ENCODE data around the gene IRF2BP2. TPM values are rescaled to one million over a fixed set of nuclear protein-coding genes. Genes with fewer than 3 reads are reported as not detected.

IRF2BP2 gene
- total RNA-seq, 1 donor from 2014 or later, result 126 TPM

DNA sequence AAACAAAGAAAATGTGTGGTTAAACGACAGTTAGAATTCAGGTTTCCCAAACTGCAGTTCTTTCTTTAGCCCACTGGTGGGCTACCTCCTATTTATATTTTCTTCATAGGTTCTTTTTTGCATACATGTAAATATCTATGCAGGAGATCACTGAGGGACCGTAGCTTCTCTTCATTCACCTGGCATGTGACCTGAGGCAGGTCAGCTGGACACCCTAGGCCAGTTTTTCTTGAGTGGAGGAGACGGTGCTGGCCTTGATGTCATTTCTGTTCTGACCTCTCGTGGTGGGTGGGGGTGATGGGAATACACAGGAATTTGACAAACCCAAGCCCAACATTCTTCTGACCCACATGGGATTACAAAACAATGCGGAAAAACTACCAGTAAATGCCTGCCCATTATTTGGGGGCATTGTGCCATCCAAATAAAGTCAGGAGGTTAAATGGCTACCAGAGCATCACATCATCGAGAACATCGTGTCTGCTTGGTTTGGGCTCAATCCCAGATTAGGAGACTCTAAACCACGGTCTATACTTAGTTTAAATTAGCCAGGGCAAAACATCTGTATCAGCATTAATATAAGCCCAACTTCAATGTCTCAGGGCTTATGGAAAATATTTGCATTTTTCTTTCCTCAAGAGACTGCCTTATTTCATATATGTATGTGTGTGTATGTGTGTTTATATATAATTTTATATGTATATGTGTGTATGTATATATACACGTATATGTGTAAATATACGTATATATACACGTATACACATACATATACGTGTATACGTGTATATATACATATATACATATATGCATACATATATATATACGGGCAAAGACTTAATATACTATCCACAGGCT is 7.4 kb upstream of the IRF2BP2 start:
- intact Hi-C loops (cut with micrococcal nuclease), result no loop called here
- DNase-seq, result no peak
- Histone ChIP-seq H3K27me3 (ENCODE audit: low read depth) (no peaks in the 10 kb centered on the region), H3K4me3 (no peak overlapping the region), H3K27ac (replicated peaks) (peak overlapping the region; percentile 1), H3K4me1 (peaks cover 48% of the 10 kb centered on the region), H3K36me3 (no peaks in the 10 kb centered on the region), H3K9me3 (replicated peaks) (no peaks in the 10 kb centered on the region)
- TF ChIP-seq, protein P1, sequence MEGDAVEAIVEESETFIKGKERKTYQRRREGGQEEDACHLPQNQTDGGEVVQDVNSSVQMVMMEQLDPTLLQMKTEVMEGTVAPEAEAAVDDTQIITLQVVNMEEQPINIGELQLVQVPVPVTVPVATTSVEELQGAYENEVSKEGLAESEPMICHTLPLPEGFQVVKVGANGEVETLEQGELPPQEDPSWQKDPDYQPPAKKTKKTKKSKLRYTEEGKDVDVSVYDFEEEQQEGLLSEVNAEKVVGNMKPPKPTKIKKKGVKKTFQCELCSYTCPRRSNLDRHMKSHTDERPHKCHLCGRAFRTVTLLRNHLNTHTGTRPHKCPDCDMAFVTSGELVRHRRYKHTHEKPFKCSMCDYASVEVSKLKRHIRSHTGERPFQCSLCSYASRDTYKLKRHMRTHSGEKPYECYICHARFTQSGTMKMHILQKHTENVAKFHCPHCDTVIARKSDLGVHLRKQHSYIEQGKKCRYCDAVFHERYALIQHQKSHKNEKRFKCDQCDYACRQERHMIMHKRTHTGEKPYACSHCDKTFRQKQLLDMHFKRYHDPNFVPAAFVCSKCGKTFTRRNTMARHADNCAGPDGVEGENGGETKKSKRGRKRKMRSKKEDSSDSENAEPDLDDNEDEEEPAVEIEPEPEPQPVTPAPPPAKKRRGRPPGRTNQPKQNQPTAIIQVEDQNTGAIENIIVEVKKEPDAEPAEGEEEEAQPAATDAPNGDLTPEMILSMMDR (IDR thresholded peaks at IDR 0.05; ENCODE audit: borderline replicate concordance), result no peak

DNA sequence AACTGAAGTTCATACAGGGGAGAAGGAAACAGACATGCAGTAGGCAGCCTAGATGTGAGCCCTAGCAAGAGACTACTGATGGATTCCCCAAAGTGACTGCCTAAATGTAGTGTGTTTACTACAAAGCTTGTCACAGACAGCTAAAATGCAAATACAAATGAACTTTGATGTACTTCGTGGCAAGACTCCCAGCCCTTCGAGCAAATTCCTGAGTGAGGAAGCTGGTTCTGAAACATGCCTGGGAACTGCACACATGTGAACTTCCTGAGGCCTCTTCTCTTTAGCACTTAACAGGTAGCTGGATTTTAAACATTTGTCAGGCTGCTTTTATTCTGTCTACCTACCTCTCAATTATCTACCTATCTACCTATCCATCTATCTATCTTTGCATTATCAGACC is 6.7 kb upstream of the IRF2BP2 start:
- Histone ChIP-seq H3K36me3 (no peaks in the 10 kb centered on the region), H3K9me3 (replicated peaks) (no peaks in the 10 kb centered on the region), H3K27me3 (ENCODE audit: low read depth) (no peaks in the 10 kb centered on the region), H3K4me3 (no peak overlapping the region), H3K4me1 (peaks cover 53% of the 10 kb centered on the region), H3K27ac (replicated peaks) (no peak overlapping the region)
- DNase-seq, result no peak
- intact Hi-C loops (cut with micrococcal nuclease), result no loop called here
- TF ChIP-seq, protein P1 (IDR thresholded peaks at IDR 0.05; ENCODE audit: borderline replicate concordance), result no peak

DNA sequence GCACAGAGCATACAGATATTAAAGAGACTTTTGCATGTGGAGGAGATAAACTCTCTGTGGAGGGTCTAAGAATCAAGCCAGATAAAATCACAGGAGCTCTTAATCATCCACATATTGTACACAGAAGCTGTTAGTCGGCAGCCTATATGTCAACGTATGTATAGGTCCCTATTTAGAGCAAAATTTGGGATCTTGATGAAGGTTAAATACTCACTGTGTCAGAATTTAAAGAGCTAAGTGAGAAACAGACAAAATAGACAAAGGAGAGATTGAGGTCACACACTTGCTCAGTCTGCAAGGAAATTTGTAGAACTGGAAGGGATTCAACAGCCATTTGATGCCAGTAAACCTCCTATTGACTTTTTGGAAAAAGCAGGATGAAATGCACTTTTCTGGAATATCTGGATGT is 4.1 kb upstream of the IRF2BP2 start:
- TF ChIP-seq, protein P1 (IDR thresholded peaks at IDR 0.05; ENCODE audit: borderline replicate concordance), result no peak
- Histone ChIP-seq H3K27me3 (ENCODE audit: low read depth) (no peaks in the 10 kb centered on the region), H3K27ac (replicated peaks) (peak overlapping the region; percentile 100), H3K9me3 (replicated peaks) (no peaks in the 10 kb centered on the region), H3K4me1 (peaks cover 59% of the 10 kb centered on the region), H3K36me3 (peaks cover under 1% of the 10 kb centered on the region), H3K4me3 (no peak overlapping the region)
- DNase-seq, result no peak
- intact Hi-C loops (cut with micrococcal nuclease), result no loop called here

DNA sequence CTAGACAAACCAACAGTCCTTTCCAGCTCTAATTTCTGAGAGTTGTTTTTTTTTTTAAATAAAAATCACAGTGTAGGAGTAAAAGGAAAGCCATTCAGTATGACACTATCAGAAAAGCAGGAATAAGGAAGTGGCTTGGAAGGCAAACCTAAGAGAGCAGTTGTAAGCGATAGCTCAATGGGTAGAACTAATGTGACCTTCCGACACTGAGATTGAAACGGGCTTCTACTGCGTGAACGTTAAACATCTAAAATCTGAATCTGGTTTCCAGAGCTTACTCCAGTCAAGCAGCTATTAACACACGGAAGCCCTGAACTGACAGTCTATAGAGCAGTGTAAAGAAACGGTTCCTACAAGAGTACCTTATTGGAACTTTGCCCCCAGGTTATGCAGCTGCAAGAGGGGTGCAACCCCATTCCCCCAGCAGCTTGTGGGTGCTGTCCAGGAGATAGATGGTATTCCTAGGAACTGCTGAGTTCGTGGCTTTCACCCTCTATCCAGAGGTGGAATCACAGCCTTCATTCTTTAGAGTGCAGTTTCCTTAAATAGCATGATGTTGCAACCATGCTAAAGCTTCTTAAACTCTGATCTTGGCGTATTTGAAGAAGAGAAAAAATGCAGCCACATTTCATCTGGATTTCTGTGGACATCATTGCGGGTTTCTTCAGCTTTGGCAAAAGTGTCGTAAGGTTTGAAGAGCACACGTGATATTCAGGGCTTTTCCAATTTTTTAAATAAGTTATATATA is 3.3 kb upstream of the IRF2BP2 start:
- Histone ChIP-seq H3K4me1 (peaks cover 63% of the 10 kb centered on the region), H3K36me3 (peaks cover 8% of the 10 kb centered on the region), H3K4me3 (peak overlapping the region; percentile 74), H3K27me3 (ENCODE audit: low read depth) (no peaks in the 10 kb centered on the region), H3K9me3 (replicated peaks) (no peaks in the 10 kb centered on the region), H3K27ac (replicated peaks) (peak overlapping the region; percentile 100)
- intact Hi-C loops (cut with micrococcal nuclease), result no loop called here
- TF ChIP-seq, protein P1 (IDR thresholded peaks at IDR 0.05; ENCODE audit: borderline replicate concordance), result no peak
- no peak for DNase-seq

DNA sequence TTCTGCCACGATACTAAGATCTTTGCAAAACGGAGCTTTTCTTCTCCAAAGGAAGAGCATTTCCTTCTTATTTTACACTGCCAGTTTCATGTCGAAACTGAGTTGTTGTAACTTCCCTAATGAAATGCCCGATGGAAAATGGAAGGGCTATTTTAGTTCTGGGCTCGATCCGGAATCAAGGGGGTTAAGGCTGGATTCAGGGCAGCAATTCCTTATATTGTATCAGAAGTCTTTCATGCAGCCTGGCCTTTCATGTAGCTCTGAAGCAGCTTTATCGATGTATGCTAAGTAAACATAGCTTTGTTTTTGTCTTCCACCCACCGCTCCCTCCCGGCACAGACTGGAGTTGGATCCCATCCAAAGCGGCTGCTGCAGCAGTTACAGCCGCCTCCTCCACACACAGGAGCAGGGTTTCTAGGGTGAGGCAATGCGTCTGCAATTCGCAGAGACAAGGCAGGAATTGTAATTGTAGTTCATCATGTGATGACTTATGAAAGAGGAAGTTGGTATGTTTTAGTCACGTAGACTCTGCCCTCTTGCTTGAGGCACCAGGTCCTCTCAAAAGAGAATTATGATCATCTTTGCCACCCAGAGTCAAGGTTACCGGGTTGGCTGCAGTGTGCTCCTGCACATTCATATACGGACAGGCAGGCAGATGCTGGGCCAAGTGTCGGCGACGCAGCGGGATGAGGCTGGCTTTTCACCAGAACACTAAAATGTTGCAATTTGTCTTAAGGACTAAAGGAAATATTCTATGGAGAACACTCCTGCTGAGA is 2.6 kb upstream of the IRF2BP2 start:
- peak overlapping the region; percentile 74 for H3K4me3 ChIP-seq
- H3K27me3 ChIP-seq (ENCODE audit: low read depth), result no peaks in the 10 kb centered on the region
- DNase-seq, result peak; percentile 89
- TF ChIP-seq, protein P1 (IDR thresholded peaks at IDR 0.05; ENCODE audit: borderline replicate concordance), result no peak
- peaks cover 69% of the 10 kb centered on the region for H3K4me1 ChIP-seq
- H3K9me3 ChIP-seq (replicated peaks), result no peaks in the 10 kb centered on the region
- peaks cover 16% of the 10 kb centered on the region for H3K36me3 ChIP-seq
- intact Hi-C loops (cut with micrococcal nuclease), result no loop called here
- peak overlapping the region; percentile 100 for H3K27ac ChIP-seq (replicated peaks)
